Thoracic aorta (tissue), 2 donors: ENCODE results near the gene PALD1. TPM values are rescaled to one million over a fixed set of nuclear protein-coding genes. Genes with fewer than 3 reads are reported as not detected.

ENCODE experiments used
- ATAC-seq: fragments of 150-250 bp; one replicate; pipeline ENCODE4 v1.8.0; 2017; ENCODE audit warnings: low read depth; ENCODE audit not compliant: insufficient number of reproducible peaks, low FRiP score
- DNase-seq: peaks from one replicate; pipeline ENCODE4 v3.0.0-alpha.2; 2020; ENCODE audit warnings: low spot score
- H3K27ac ChIP-seq, 2 donors: fragments of 200-600 bp; sonication (generic); 1 replicate in 1 of 2; 2 replicates in 1 of 2; pipeline ENCODE4 v1.5.1; 2016; ENCODE audit warnings: mild to moderate bottlenecking in 2 of 2, moderate library complexity in 2 of 2
- H3K27me3 ChIP-seq: fragments of 200-600 bp; sonication (generic); replicated peaks from 2 replicates; pipeline ENCODE4 v1.6.0; 2016; ENCODE audit warnings: mild to moderate bottlenecking; ENCODE audit not compliant: insufficient read depth
- H3K36me3 ChIP-seq: fragments of 200-600 bp; sonication (generic); one replicate; pipeline ENCODE4 v1.5.1; 2016
- H3K4me1 ChIP-seq, 2 donors: fragments of 200-600 bp; sonication (generic); 1 replicate in 1 of 2; 2 replicates in 1 of 2; pipeline versions ENCODE4 v1.5.1 to v1.6.0; 2016; ENCODE audit warnings: low read depth in 2 of 2, mild to moderate bottlenecking in 1 of 2; ENCODE audit not compliant: control insufficient read depth in 1 of 2
- H3K4me3 ChIP-seq: fragments of 200-600 bp; sonication (generic); 2 replicates; pipeline ENCODE4 v1.5.1; 2016; ENCODE audit warnings: mild to moderate bottlenecking
- H3K9me3 ChIP-seq: fragments of 200-600 bp; sonication (generic); 2 replicates; pipeline ENCODE4 v1.5.1; 2016
- CTCF ChIP-seq: fragments of 200-600 bp; sonication (generic); IDR thresholded peaks from one replicate; pipeline ENCODE4 v1.5.1; 2019; ENCODE audit warnings: antibody characterized with exemption
- total RNA-seq, 2 donors: library from RNA; depleted of rRNA; stranded (reverse); fragments of >200 nt; gene quantifications; one replicate each; pipeline versions ENCODE4 v1.1.0 to v1.2.3, GENCODE V29; 2016

PALD1 gene
- total RNA-seq, 2 donors from 2014 or later, result 19.5 to 19.7 TPM

DNA sequence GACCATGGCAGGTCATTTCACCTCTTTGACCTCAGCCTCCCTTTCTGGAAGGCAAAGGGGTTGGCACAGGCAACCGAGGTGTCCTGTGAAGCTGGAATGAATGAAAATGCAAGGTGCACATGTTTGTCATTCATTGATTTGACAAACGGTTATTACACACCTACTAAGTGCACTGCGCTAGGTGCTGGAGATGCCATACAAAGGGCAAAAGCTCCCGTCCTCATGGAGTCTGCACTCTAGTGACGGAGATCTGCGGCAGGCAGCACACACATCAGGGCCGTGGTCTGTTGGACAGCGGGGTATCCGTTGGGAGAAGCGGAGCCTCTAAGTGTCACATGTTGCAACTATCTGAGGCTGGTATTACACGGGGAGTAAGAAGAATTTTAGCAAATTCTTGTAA lies 79.7 kb downstream of the PALD1 start:
- no peaks in the 10 kb centered on the region for H3K9me3 ChIP-seq
- no peak overlapping the region for H3K4me3 ChIP-seq
- no peak for TF ChIP-seq CTCF
- ATAC-seq (no peak), DNase-seq (no peak)
- no peak overlapping the region for H3K27ac ChIP-seq
- H3K27me3 ChIP-seq, result no peaks in the 10 kb centered on the region
- peaks cover 0 to 5% of the 10 kb centered on the region in 2 donors for H3K4me1 ChIP-seq
- H3K36me3 ChIP-seq, result no peaks in the 10 kb centered on the region

GRCh38 chr10:70558871-70559810 lies 80.6 kb downstream of the PALD1 start:
- TF ChIP-seq CTCF, result peak; percentile 48
- ATAC-seq (no peak), DNase-seq (peak; percentile 19)
- no peak overlapping the region for H3K27ac ChIP-seq
- H3K36me3 ChIP-seq, result no peaks in the 10 kb centered on the region
- H3K4me3 ChIP-seq, result peak overlapping the region; percentile 31
- H3K27me3 ChIP-seq, result no peaks in the 10 kb centered on the region
- no peaks in the 10 kb centered on the region for H3K9me3 ChIP-seq
- H3K4me1 ChIP-seq, result peaks cover 0 to 5% of the 10 kb centered on the region in 2 donors

DNA sequence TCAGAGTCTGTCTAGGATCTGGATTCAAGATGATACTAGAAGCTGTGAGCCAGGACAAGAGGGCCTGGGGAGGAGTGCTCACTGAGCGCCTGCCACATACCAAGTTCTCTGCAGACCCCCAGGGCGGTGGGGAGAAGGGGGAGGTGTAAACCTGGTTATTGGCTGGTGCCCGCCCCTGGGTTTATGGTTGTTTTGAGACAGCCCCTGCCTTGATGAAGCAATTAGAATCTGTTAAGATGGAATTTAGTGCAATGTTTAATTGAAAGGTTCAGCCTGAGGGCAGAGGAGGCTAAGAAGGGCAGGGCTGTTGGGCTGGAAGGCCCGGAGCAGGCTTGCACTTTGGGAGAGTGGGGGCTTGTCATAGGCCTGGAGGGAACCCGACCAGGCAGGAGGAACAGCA lies 81.3 kb downstream of the PALD1 start:
- DNase-seq (no peak), ATAC-seq (no peak)
- H3K27me3 ChIP-seq, result no peaks in the 10 kb centered on the region
- peaks cover 0 to 5% of the 10 kb centered on the region in 2 donors for H3K4me1 ChIP-seq
- H3K9me3 ChIP-seq, result no peaks in the 10 kb centered on the region
- H3K36me3 ChIP-seq, result no peaks in the 10 kb centered on the region
- H3K27ac ChIP-seq, result no peak overlapping the region
- TF ChIP-seq CTCF, result no peak
- H3K4me3 ChIP-seq, result no peak overlapping the region

GRCh38 chr10:70560511-70560941 lies 82.0 kb downstream of the PALD1 start:
- Histone ChIP-seq H3K4me1 (peaks cover 0 to 5% of the 10 kb centered on the region in 2 donors), H3K27ac (no peak overlapping the region), H3K4me3 (no peak overlapping the region), H3K27me3 (no peaks in the 10 kb centered on the region), H3K36me3 (no peaks in the 10 kb centered on the region), H3K9me3 (no peaks in the 10 kb centered on the region)
- ATAC-seq (no peak), DNase-seq (no peak)
- TF ChIP-seq CTCF, result no peak

GRCh38 chr10:70561070-70561469 lies 82.5 kb downstream of the PALD1 start:
- Histone ChIP-seq H3K4me3 (no peak overlapping the region), H3K36me3 (no peaks in the 10 kb centered on the region), H3K4me1 (peaks cover 0 to 5% of the 10 kb centered on the region in 2 donors), H3K27me3 (no peaks in the 10 kb centered on the region), H3K27ac (no peak overlapping the region), H3K9me3 (no peaks in the 10 kb centered on the region)
- DNase-seq (no peak), ATAC-seq (no peak)
- TF ChIP-seq CTCF, result no peak
